GM21825 (cell line): ENCODE data around the gene FOXK1.
"Not testable (repeated sequence)": the region's sequence is repeated elsewhere in the genome, so short reads cannot be mapped to it uniquely, and the experiment has no call there.

Source experiments
- ATAC-seq: cut with Tn5 transposase; IDR thresholded peaks from one replicate; pipeline ENCODE4 v1.9.1; 2021; ENCODE audit warnings: mild to moderate bottlenecking, moderate library complexity; ENCODE audit not compliant: unreplicated experiment

Gene FOXK1

DNA sequence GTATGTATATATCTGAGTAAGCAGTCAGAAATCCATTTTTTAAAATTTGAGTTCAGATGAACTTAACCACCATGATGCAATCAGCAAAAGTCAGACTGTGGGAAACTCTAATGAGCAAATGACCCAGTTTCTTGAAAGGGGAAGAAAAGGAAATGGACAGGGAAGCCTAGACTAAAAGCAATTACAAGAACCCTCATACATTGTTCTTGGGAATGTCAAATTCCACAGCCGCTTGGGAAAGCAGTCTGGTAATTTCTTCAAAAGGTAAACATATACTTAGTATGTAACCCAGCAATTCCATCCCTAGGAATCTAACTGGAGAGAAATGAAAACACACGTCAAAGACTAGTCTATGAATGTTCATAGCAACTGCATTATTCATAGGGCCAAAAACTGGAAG, 16.4 kb upstream of the FOXK1 start:
- ATAC-seq, result no peak

- ATAC-seq, result no peak
These were observed 14.2 kb upstream of the FOXK1 start for GRCh38 chr7:4667776-4668509.

- no peak for ATAC-seq
These were observed 13.6 kb upstream of the FOXK1 start for GRCh38 chr7:4668510-4668847.

DNA sequence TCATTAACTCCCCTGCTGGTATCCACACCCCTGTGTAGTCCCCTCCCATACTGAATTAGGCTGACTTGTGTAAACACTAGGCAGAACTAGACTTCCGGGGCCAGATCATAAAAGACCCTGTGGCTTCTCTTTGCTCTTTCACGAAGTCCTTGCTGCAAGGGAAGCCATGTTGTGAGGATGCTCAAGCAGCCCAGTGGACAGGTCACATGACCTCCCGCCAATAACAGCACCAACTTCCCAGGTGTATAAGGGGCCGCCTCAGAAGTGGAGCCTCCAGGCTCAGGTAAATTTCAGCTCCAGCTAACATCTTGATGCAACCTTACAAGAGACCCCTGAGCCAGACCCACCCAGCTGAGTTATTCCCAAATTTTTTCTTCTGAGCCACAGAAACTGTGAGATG, 11.3 kb upstream of the FOXK1 start:
- no peak for ATAC-seq

GRCh38 chr7:4675771-4676367, 6.2 kb upstream of the FOXK1 start:
- no peak for ATAC-seq

- ATAC-seq, result not testable (repeated sequence)
These were observed 4.6 kb upstream of the FOXK1 start for GRCh38 chr7:4677518-4677917.

- no peak for ATAC-seq
These were observed 760 bp upstream of the FOXK1 start for GRCh38 chr7:4681218-4681851.

DNA sequence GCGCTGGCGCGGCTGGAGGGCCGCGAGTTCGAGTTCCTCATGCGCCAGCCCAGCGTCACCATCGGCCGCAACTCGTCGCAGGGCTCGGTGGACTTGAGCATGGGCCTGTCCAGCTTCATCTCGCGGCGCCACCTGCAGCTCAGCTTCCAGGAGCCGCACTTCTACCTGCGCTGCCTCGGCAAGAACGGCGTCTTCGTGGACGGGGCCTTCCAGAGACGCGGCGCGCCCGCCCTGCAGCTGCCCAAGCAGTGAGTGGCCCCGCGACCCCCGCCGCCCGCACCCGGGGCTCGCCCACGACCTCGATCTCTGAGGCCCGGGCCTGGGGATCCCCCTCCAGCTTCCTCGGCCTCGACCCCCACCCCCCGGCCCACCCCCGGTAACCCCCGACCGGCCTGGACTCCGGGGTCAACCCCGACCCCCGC, 537 bp downstream of the FOXK1 start:
- peak; percentile 24 for ATAC-seq

GRCh38 chr7:4683043-4683883, 1.2 kb downstream of the FOXK1 start:
- no peak for ATAC-seq

DNA sequence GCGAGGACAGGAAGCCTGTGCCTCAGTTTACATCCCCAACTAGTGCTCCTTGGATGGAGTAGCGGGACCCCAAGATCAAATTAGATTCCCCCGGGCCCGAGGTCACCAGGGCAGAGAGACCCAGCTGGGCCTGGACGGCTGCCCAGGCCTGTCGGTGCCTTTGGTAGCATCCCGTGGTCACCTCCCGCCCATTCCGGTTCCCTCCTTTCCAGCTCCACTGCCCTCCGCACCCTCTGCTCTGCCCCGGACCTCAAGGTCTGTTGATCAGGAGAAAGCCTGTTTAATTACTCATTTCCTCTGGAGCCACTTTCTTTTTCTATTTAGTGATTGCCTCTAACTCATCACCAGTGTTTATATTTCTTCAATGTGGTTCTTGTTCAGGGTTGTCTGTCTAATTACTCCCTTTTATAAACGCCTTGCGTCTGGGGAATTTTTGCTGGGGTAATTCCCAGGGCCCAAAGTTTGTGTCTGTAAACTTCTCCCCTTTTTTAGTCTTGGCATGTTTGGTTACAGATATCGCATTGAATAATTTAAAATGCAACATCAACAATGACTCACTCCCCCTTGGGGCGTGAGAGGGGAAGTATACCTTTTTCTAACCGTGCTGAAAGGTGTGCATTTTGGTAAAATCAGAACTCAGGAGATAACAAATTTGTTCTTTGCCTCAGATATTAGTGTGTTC, 1.9 kb downstream of the FOXK1 start:
- ATAC-seq, result no peak

- no peak for ATAC-seq
These were observed 2.8 kb downstream of the FOXK1 start for GRCh38 chr7:4684846-4685245.

GRCh38 chr7:4685676-4686075, 3.6 kb downstream of the FOXK1 start:
- not testable (repeated sequence) for ATAC-seq

GRCh38 chr7:4687956-4688355, 5.9 kb downstream of the FOXK1 start:
- no peak for ATAC-seq

DNA sequence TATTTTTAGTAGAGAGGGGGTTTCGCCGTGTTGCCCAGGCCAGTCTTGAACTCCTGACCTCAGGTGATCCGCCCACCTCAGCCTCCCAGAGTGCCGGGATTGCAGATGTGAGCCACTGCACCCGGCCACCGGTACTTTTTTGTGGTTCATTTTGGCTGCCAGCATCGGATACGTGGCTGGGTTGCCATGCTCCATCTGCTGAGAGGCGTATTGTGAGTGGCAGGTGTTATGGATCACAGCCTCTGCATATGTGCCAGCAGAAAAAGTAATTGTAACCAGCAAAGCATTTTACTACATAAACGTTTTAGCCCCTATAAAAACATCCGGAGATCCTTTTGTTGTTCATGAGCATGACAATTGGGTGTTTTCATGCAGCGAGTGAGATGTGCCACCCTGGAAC, 7.1 kb downstream of the FOXK1 start:
- ATAC-seq, result no peak

DNA sequence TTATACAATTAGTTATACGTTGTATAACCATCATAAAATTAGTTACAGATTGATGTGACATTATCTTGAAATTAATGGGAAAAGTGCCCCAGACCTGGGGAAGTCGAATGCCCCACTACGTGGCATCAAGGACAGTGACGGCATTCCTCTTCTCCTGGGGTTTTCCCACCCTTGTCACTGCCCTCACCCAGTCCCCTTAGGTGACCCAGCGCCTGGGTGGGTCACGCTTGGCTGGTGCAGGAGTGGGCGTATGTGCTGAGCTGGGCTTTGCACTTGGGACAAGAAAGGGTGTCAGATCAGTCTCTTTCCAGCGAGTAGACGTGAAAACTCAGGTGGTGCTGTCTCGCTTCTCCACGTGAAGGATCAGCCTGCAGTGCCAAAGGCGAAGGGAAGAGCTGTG, 7.6 kb downstream of the FOXK1 start:
- ATAC-seq, result no peak

DNA sequence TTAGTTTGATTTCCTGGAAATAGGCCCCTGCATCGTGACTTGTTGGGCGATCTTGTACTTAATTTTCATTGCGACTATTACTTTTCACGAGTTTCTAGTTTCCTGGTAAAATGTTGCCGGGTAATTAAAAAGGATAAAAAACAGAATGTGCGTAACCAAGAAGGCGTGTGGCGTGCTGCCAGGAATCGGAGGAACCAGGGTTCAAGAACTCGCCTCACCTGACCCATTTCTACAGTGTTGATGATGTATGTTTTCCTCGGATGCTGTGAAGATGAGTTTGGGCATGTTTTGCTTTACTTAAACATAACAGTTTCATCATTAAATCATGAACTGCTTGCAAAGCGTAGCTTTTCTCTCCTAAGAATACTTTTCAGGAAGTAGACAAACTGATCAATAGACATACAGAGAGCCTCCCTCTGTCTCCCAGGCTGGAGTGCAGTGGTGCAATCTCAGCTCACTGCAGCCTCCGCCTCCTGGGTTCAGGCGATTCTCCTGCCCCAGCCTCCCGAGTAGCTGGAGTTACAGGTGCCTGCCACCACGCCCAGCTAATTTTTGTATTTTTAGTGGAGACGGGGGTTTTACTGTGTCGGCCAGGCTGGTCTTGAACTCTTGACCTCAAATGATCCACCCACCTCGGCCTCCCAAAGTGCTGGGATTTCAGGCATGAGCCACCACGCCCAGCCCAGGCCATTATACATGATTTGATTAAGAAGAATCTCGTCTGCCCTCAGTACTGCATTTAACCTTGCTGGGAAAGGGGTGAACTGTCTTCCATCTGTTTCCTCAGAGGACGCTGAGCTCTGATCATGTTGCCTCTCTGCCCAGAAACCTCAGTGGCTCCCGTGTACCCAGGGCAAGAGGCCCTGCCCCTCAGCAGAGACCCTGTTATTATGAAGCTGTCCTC, 9.1 kb downstream of the FOXK1 start:
- no peak for ATAC-seq

- ATAC-seq, result no peak
These were observed 10.0 kb downstream of the FOXK1 start for GRCh38 chr7:4692055-4692454.

GRCh38 chr7:4692622-4693021, 10.5 kb downstream of the FOXK1 start:
- not testable (repeated sequence) for ATAC-seq

DNA sequence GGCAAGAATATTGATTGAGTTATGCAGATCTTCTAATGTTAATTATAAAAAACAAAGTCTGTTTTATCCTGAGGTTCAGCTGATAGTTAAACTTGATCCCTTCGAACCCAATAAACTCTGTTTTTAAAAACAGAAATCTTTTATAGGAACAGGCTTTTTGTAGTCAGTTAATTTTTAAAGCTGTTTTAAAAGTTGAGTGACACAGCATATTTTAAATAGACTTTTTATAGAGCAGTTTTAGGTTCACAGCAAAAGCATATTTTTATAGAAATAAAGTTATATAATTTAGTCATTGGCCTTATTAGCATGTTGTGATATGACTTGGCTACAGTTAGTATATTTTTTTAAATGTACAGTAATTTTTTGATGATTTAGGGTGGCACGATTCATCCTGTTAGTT, 11.1 kb downstream of the FOXK1 start:
- no peak for ATAC-seq

- no peak for ATAC-seq
These were observed 11.7 kb downstream of the FOXK1 start for GRCh38 chr7:4693749-4694148.
